Measurements from ENCODE around the gene EVX1.

EVX1 gene

GRCh38 chr7:27211764-27212204 is 30.8 kb upstream of the EVX1 start:
- CTCF ChIA-PET: interaction anchor here (1.0 to 2.8 kb wide), 11 partner anchors 11 to 808 kb away, joined by 3 to 20 read pairs (median 5); no protein-coding TSS in a partner anchor
- no peak for DNase-seq (ENCODE audit: extremely low spot score)

GRCh38 chr7:27212497-27213432 is 29.8 kb upstream of the EVX1 start:
- CTCF ChIA-PET: interaction anchor here (1.7 kb wide), 1 partner anchor 17 kb away, joined by 8 read pairs; no protein-coding TSS in a partner anchor
- no peak for TF ChIP-seq CTCF (IDR thresholded peaks at IDR 0.05; ENCODE audit: control extremely low read depth, extremely low read depth, low read depth, missing control alignments)
- DNase-seq (ENCODE audit: extremely low spot score): no peak
- POLR2A ChIA-PET: no interaction called here

More at GRCh38 chr7:27211764-27212204, 30.8 kb upstream of the EVX1 start:
- no peak for TF ChIP-seq CTCF (IDR thresholded peaks at IDR 0.05; ENCODE audit: control extremely low read depth, extremely low read depth, low read depth, missing control alignments)
- POLR2A ChIA-PET: no interaction called here

GRCh38 chr7:27213433-27214238 is 29.0 kb upstream of the EVX1 start:
- ChIA-PET CTCF (no interaction called here), POLR2A (no interaction called here)
- no peak for TF ChIP-seq CTCF (IDR thresholded peaks at IDR 0.05; ENCODE audit: control extremely low read depth, extremely low read depth, low read depth, missing control alignments)
- DNase-seq (ENCODE audit: extremely low spot score): no peak

DNA sequence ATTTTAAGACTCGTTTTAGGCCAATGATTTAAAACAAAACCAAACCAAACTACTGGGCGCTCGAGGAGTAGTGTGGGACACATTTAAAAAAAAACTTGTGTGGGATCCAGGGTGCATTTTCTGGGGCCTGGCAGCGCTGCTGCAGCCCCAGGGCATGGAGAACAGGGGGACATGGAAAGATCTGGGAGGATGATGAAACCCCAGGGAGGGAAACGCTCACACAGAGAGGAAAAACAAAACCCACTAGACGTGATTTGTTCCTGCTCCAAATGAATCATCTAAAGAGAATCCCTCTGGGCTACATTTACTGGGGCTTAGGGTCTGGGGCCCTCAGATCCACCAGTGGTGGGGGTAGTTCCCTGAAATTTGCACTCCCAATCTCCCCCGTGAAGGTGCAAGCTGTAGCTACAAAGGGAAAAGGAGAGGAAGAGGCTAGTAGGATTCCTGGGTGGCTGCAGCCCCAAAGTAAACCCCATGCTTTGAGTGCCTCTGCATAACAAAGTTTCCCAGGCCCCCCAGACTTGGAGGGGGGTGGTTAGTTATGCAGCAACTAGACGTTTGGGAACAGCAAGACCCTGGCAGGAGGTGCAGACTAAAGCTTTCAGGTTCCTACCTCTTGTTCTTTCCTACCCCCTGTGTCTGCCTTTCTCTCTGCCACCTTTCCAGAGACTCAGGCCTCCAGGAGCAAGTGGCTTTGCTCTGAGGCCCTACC is 28.2 kb upstream of the EVX1 start:
- TF ChIP-seq CTCF (IDR thresholded peaks at IDR 0.05; ENCODE audit: control extremely low read depth, extremely low read depth, low read depth, missing control alignments): no peak
- no peak for DNase-seq (ENCODE audit: extremely low spot score)
- ChIA-PET POLR2A (no interaction called here), CTCF (interaction anchor here (1.5 kb wide), 1 partner anchor 14 kb away, joined by 3 read pairs; no protein-coding TSS in a partner anchor)

- ChIA-PET CTCF (interaction anchor here (1.5 kb wide), 1 partner anchor 13 kb away, joined by 3 read pairs; no protein-coding TSS in a partner anchor), POLR2A (no interaction called here)
- DNase-seq (ENCODE audit: extremely low spot score): no peak
Observed at GRCh38 chr7:27215356-27215755, 27.2 kb upstream of the EVX1 start.

More at GRCh38 chr7:27215356-27215755, 27.2 kb upstream of the EVX1 start:
- TF ChIP-seq CTCF (IDR thresholded peaks at IDR 0.05; ENCODE audit: control extremely low read depth, extremely low read depth, low read depth, missing control alignments): no peak

Data from GM10248 (cell line).